GM12878 (cell line): ENCODE data around the gene PRKCE. TPM values are rescaled to one million over a fixed set of nuclear protein-coding genes. Genes with fewer than 3 reads are reported as not detected.

Source experiments
- ATAC-seq: fragments of 200-7000 bp; cut with Tn5 transposase; 3 replicates; pipeline ENCODE4 v1.9.1; 2020; ENCODE audit warnings: mild to moderate bottlenecking, moderate library complexity
- BruUV-seq: library from RNA; stranded (reverse); fragments of 400-500 nt; replicated peaks from 2 replicates; lab custom pipeline; 2021; lab: Mats Ljungman, UMichigan
- CTCF ChIA-PET: fragments of 300-600 bp; sonication (Branson Sonifier 250); formaldehyde crosslinking; extraction: SDS; loops from one replicate; lab custom pipeline; 2021; ENCODE audit warnings: inconsistent platforms; lab: Yijun Ruan, JAX
- POLR2A ChIA-PET: fragments of 350-600 bp; formaldehyde crosslinking; extraction: SDS; loops from one replicate; lab custom pipeline; 2021; ENCODE audit warnings: inconsistent platforms; lab: Charles Lee
- RAD21 ChIA-PET: fragments of 300-600 bp; sonication (Branson Sonifier 250); formaldehyde crosslinking; loops from one replicate; lab custom pipeline; 2023; ENCODE audit warnings: antibody characterized with exemption; ENCODE audit not compliant: unreplicated experiment; lab: Charles Lee
- SMC1A ChIA-PET: fragments of 300-600 bp; sonication (Branson Sonifier 250); formaldehyde crosslinking; loops from one replicate; lab custom pipeline; 2023; ENCODE audit not compliant: unreplicated experiment, uncharacterized antibody; lab: Charles Lee
- DNase-seq: peaks from one replicate; pipeline ENCODE4 v3.0.0-alpha.2; 2011; ENCODE audit warnings: low read depth, low spot score
- FAIRE-seq: peaks from 3 replicates; lab custom pipeline; 2011; peaks lifted over from hg19 to GRCh38; lab: Jason Lieb, UNC
- H2AFZ ChIP-seq: 2 replicates; pipeline ENCODE4 v1.6.0; 2011; ENCODE audit warnings: low read depth, low read length, control low read depth; ENCODE audit not compliant: control insufficient read depth
- H3K27ac ChIP-seq: 2 replicates; pipeline ENCODE4 v1.5.1; 2011; ENCODE audit warnings: control low read depth; ENCODE audit not compliant: control insufficient read depth, insufficient read depth
- H3K27me3 ChIP-seq, 2 experiments: replicated peaks in 1 of 2; 2 replicates each; pipeline versions ENCODE4 v1.6.0 to v1.6.1; 2011; ENCODE audit warnings: low read length in 1 of 2; ENCODE audit not compliant: control insufficient read depth in 2 of 2, insufficient read depth in 2 of 2
- H3K36me3 ChIP-seq, 2 experiments: 2 replicates each; pipeline ENCODE4 v1.5.1; 2011; ENCODE audit warnings: low read length in 1 of 2; ENCODE audit not compliant: control insufficient read depth in 2 of 2, insufficient read depth in 2 of 2
- H3K4me1 ChIP-seq: 2 replicates; pipeline ENCODE4 v1.6.1; 2011; ENCODE audit warnings: mild to moderate bottlenecking, low read length, moderate library complexity, mixed read lengths; ENCODE audit not compliant: control insufficient read depth, insufficient read depth
- H3K4me2 ChIP-seq: 2 replicates; pipeline ENCODE4 v1.6.0; 2011; ENCODE audit warnings: control low read depth; ENCODE audit not compliant: control insufficient read depth, insufficient read depth
- H3K4me3 ChIP-seq: fragments of 200-600 bp; sonication (generic); 2 replicates; pipeline ENCODE4 v1.5.1; 2016
- H3K79me2 ChIP-seq: 2 replicates; pipeline ENCODE4 v1.6.0; 2011; ENCODE audit warnings: low read length; ENCODE audit not compliant: control insufficient read depth, insufficient read depth
- H3K9ac ChIP-seq: 2 replicates; pipeline ENCODE4 v1.8.0; 2011; ENCODE audit warnings: low read length, control low read depth, mixed read lengths; ENCODE audit not compliant: control insufficient read depth, insufficient read depth
- H3K9me3 ChIP-seq: replicated peaks from 3 replicates; pipeline ENCODE4 v1.5.1; 2011; ENCODE audit warnings: mild to moderate bottlenecking, low read length; ENCODE audit not compliant: control insufficient read depth, insufficient read depth
- H4K20me1 ChIP-seq: 2 replicates; pipeline ENCODE4 v1.6.0; 2011; ENCODE audit not compliant: control insufficient read depth, insufficient read depth
- BACH1 ChIP-seq: fragments of 450-650 bp; IDR thresholded peaks from 2 replicates; pipeline ENCODE4 v1.6.1; 2017; ENCODE audit warnings: mild to moderate bottlenecking, borderline replicate concordance
- CBX5 ChIP-seq: sonication (generic); IDR thresholded peaks from 2 replicates; pipeline ENCODE4 v1.6.1; 2016; ENCODE audit warnings: low read depth, moderate library complexity, mild to moderate bottlenecking, inconsistent platforms
- CREB1 ChIP-seq: IDR thresholded peaks from 2 replicates; pipeline ENCODE4 v1.6.1; 2012; ENCODE audit warnings: low read depth, mild to moderate bottlenecking, inconsistent platforms
- CREM ChIP-seq: IDR thresholded peaks from 2 replicates; pipeline ENCODE4 v1.6.1; 2014; ENCODE audit warnings: antibody characterized with exemption, low read depth
- EED ChIP-seq: sonication (generic); IDR thresholded peaks from 2 replicates; pipeline ENCODE4 v1.6.1; 2016; ENCODE audit warnings: antibody characterized with exemption, low read depth
- GABPA ChIP-seq: IDR thresholded peaks from 2 replicates; pipeline ENCODE4 v1.6.1; 2014; ENCODE audit warnings: antibody characterized with exemption, low read depth, mild to moderate bottlenecking, inconsistent platforms
- GATAD2B ChIP-seq: fragments of 450-650 bp; conservative IDR thresholded peaks from 2 replicates; pipeline ENCODE4 v1.6.1; 2017; ENCODE audit warnings: low read depth, mild to moderate bottlenecking, moderate library complexity
- IKZF2 ChIP-seq, 2 experiments: fragments of 450-650 bp; IDR thresholded peaks; 2 replicates each; pipeline ENCODE4 v1.6.1; 2017; ENCODE audit warnings: mild to moderate bottlenecking in 2 of 2, moderate library complexity in 2 of 2
- IRF3 ChIP-seq: fragments of 450-650 bp; IDR thresholded peaks from 2 replicates; pipeline ENCODE4 v1.6.1; 2014; ENCODE audit warnings: mild to moderate bottlenecking
- KDM1A ChIP-seq: fragments of 200-600 bp; sonication (generic); IDR thresholded peaks from 2 replicates; pipeline ENCODE4 v1.6.1; 2016; ENCODE audit warnings: borderline replicate concordance
- MEF2A ChIP-seq: IDR thresholded peaks from 2 replicates; pipeline ENCODE4 v1.6.1; 2011; ENCODE audit warnings: low read depth, mild to moderate bottlenecking, low read length, moderate library complexity; ENCODE audit not compliant: insufficient read depth
- NFIC ChIP-seq: IDR thresholded peaks from 2 replicates; pipeline ENCODE4 v1.6.1; 2012; ENCODE audit warnings: low read depth, mild to moderate bottlenecking, inconsistent platforms, low read length, moderate library complexity
- NFYA ChIP-seq: IDR thresholded peaks from 2 replicates; pipeline ENCODE4 v1.6.1; 2011; ENCODE audit warnings: low read depth, mild to moderate bottlenecking, low read length, improper control_type of control experiment, borderline replicate concordance
- PAX8 ChIP-seq: fragments of 450-650 bp; IDR thresholded peaks from 2 replicates; pipeline ENCODE4 v1.6.1; 2017; ENCODE audit warnings: mild to moderate bottlenecking, moderate library complexity
- PKNOX1 ChIP-seq: fragments of 450-650 bp; IDR thresholded peaks from 2 replicates; pipeline ENCODE4 v1.6.1; 2016; ENCODE audit warnings: mild to moderate bottlenecking
- PML ChIP-seq: IDR thresholded peaks from 2 replicates; pipeline ENCODE4 v1.6.1; 2012; ENCODE audit warnings: low read length, inconsistent platforms
- POLR2A ChIP-seq: IDR thresholded peaks from 2 replicates; pipeline ENCODE4 v1.6.1; 2011; ENCODE audit warnings: low read depth, mild to moderate bottlenecking, low read length
- POLR2AphosphoS2 ChIP-seq: IDR thresholded peaks from 2 replicates; pipeline ENCODE4 v1.6.1; 2011; ENCODE audit warnings: low read depth, mild to moderate bottlenecking, low read length, improper control_type of control experiment, moderate library complexity
- RBBP5 ChIP-seq: fragments of 200-600 bp; sonication (generic); conservative IDR thresholded peaks from 2 replicates; pipeline ENCODE4 v1.6.1; 2016
- RELA ChIP-seq: fragments of 450-650 bp; IDR thresholded peaks from 2 replicates; pipeline ENCODE4 v1.8.0; 2014; ENCODE audit warnings: borderline replicate concordance; ENCODE audit not compliant: partially characterized antibody
- RFX5 ChIP-seq: IDR thresholded peaks from 2 replicates; pipeline ENCODE4 v1.6.1; 2011; ENCODE audit warnings: low read depth, low read length, improper control_type of control experiment
- SP1 ChIP-seq: IDR thresholded peaks from one replicate; pipeline ENCODE4 v1.6.1; 2011; ENCODE audit warnings: low read depth, low read length
- SPI1 ChIP-seq: IDR thresholded peaks from 2 replicates; pipeline ENCODE4 v1.6.1; 2011; ENCODE audit warnings: low read depth, mild to moderate bottlenecking, low read length, moderate library complexity, borderline replicate concordance; ENCODE audit not compliant: insufficient read depth
- SUPT20H ChIP-seq: IDR thresholded peaks from 2 replicates; pipeline ENCODE4 v1.6.1; 2011; ENCODE audit warnings: low read depth, mild to moderate bottlenecking, low read length, moderate library complexity, borderline replicate concordance; ENCODE audit not compliant: control insufficient read depth
- ZNF622 ChIP-seq: fragments of 450-650 bp; IDR thresholded peaks from 2 replicates; pipeline ENCODE4 v1.6.1; 2017; ENCODE audit warnings: mild to moderate bottlenecking, inconsistent platforms
- WGBS: methylation state at CpG from one replicate; pipeline ENCODE4 v1.1.6; 2016; ENCODE audit warnings: low lambda C conversion rate; ENCODE audit not compliant: insufficient replicate concordance, insufficient coverage; ENCODE audit errors: missing lambda C conversion rate; 5-methylcytosine and 5-hydroxymethylcytosine counted together
- in situ Hi-C: fragments of 300-500 bp; cut with MboI; formaldehyde crosslinking; loops from 9 replicates; pipeline ENCODE4 v1.14.3; 2018; ENCODE audit warnings: mixed read lengths
- intact Hi-C: fragments of 100-400 bp; cut with micrococcal nuclease; formaldehyde crosslinking; loops from one replicate; pipeline ENCODE4 v1.14.2; 2022; ENCODE audit not compliant: unreplicated experiment
- polyA plus RNA-seq, 11 experiments: library from polyadenylated mRNA; depleted of rRNA in 4 of 11; unstranded in 6 of 11; stranded (reverse) in 5 of 11; fragments of >200 nt; fragmentation: Nextera tagmentation in 4 of 11; fragmentation: Illumina TruSeq in 1 of 11; extraction: Ambion mirVana in 4 of 11; extraction: Trizol in 1 of 11; gene quantifications; 1 replicate in 1 of 11; 2 replicates in 10 of 11; pipeline versions ENCODE4 v1.2.1 to v1.2.3, GENCODE V29; 2011 to 2016; ENCODE audit warnings: inconsistent platforms in 2 of 11, missing spikeins in 2 of 11, low read depth in 1 of 11
- total RNA-seq, 4 experiments: library from RNA; depleted of rRNA in 3 of 4; stranded (reverse); fragments of >200 nt in 3 of 4; fragmentation: Illumina TruSeq in 1 of 4; extraction: Trizol in 1 of 4; gene quantifications; 2 replicates each; pipeline versions ENCODE4 v1.2.1 to v1.2.3, GENCODE V29; 2013 to 2021

The PRKCE gene
- total and polyA plus RNA-seq, 10 of the 15 experiments (the other 5 are each of a cell fraction or from before 2014, with no cell fraction given) = 2.6 to 28.2 (median 11.3) TPM

GRCh38 chr2:45929674-45930395 lies 278.4 kb downstream of the PRKCE start:
- ATAC-seq (peak; percentile 50), FAIRE-seq (no peak), DNase-seq (no peak)
- no peaks in the 10 kb centered on the region for H3K27me3 ChIP-seq
- in situ Hi-C loops = loop anchor here (25.0 kb wide), 1 partner anchor 943 kb away; no protein-coding TSS in a partner anchor
- peaks cover 2% of the 10 kb centered on the region; the same call in 1 of the 3 replicates for H3K9me3 ChIP-seq
- BruUV-seq = no TSS peak
- POLR2A ChIA-PET = interaction anchor here (1.0 to 2.2 kb wide), 4 partner anchors 8 to 86 kb away, joined by 3 to 4 read pairs (median 4); no protein-coding TSS in a partner anchor
- H3K9ac ChIP-seq = no peak overlapping the region
- intact Hi-C loops = no loop called here
- peaks cover 2% of the 10 kb centered on the region; the same call in 1 of the 2 replicates for H3K79me2 ChIP-seq
- peaks cover 12% of the 10 kb centered on the region for H3K4me1 ChIP-seq
- SMC1A ChIA-PET = interaction anchor here (0.7 to 2.8 kb wide), 12 partner anchors 9 to 277 kb away, joined by 3 to 16 read pairs (median 3); no protein-coding TSS in a partner anchor
- CTCF ChIA-PET = interaction anchor here (1.2 to 4.5 kb wide), 9 partner anchors 8 to 96 kb away, joined by 3 to 20 read pairs (median 4); no protein-coding TSS in a partner anchor
- WGBS = 64% methylated on average over 6 of the region's 6 CpGs
- H3K4me3 ChIP-seq = no peak overlapping the region
- H3K4me2 ChIP-seq = no peak overlapping the region
- no peak overlapping the region; the same call in 1 of the 2 replicates for H2AFZ ChIP-seq
- RAD21 ChIA-PET = interaction anchor here (1.0 to 2.1 kb wide), 7 partner anchors 51 to 96 kb away, joined by 3 to 6 read pairs (median 4); no protein-coding TSS in a partner anchor
- H3K27ac ChIP-seq = no peak overlapping the region
- peaks cover 0 to 4% of the 10 kb centered on the region in 2 experiments; a peak in 1 of 4 replicates for H3K36me3 ChIP-seq
- H4K20me1 ChIP-seq = no peaks in the 10 kb centered on the region
- TF ChIP-seq CREM = 0 out of 2 replicates have a peak, but pooled peaks have one; percentile 37
- no peak for TF ChIP-seq ZNF622
- no peak for TF ChIP-seq RBBP5
- TF ChIP-seq PML = no peak
- TF ChIP-seq KDM1A = no peak
- no peak for TF ChIP-seq RELA
- TF ChIP-seq EED = no peak
- peak; percentile 54; the same call in 1 of the 2 replicates for TF ChIP-seq CREB1
- TF ChIP-seq SUPT20H = no peak
- TF ChIP-seq PKNOX1 = no peak
- no peak for TF ChIP-seq NFYA
- no peak for TF ChIP-seq POLR2AphosphoS2
- no peak for TF ChIP-seq RFX5
- no peak for TF ChIP-seq SP1
- TF ChIP-seq SPI1 = peak; percentile 31; the same call in 1 of the 2 replicates
- TF ChIP-seq NFIC = peak; percentile 36; the same call in 1 of the 2 replicates
- TF ChIP-seq PAX8 = no peak
- TF ChIP-seq GATAD2B = no peak
- TF ChIP-seq IKZF2 (IDR thresholded peaks at IDR 0.05) = peak in 1 of 2 experiments; percentile 27; a peak in 1 of 4 replicates
- TF ChIP-seq BACH1 = no peak
- no peak for TF ChIP-seq CBX5
- TF ChIP-seq POLR2A = no peak
- TF ChIP-seq MEF2A = peak; percentile 76
- no peak for TF ChIP-seq GABPA
- no peak for TF ChIP-seq IRF3
